ENCODE data around the gene YOD1. TPM values are rescaled to one million over a fixed set of nuclear protein-coding genes. Genes with fewer than 3 reads are reported as not detected.

The YOD1 gene
- total and polyA plus RNA-seq, 2 of the 13 experiments (the other 11 are each of a cell fraction or from before 2014, with no cell fraction given) = 3.4 to 9.1 TPM

- TF ChIP-seq HOMEZ (CRISPR knock-in tag; IDR thresholded peaks at IDR 0.05; ENCODE audit: low read depth) (peak; percentile 54; the same call in 1 of the 2 replicates), MEIS1 (CRISPR knock-in tag; IDR thresholded peaks at IDR 0.05; ENCODE audit: borderline replicate concordance) (peak; percentile 97; the same call in 1 of the 2 replicates), SATB2 (CRISPR knock-in tag; IDR thresholded peaks at IDR 0.05) (no peak), KDM2A (CRISPR knock-in tag; IDR thresholded peaks at IDR 0.05; ENCODE audit: borderline replicate concordance, low read depth) (0 out of 2 replicates have a peak, but pooled peaks have one; percentile 21), ELF1 (CRISPR knock-in tag; IDR thresholded peaks at IDR 0.05) (peak; percentile 56), ZFP36L1 (CRISPR knock-in tag; IDR thresholded peaks at IDR 0.05) (no peak), ATF4 (CRISPR knock-in tag; IDR thresholded peaks at IDR 0.05) (peak in 1 of 2 experiments; percentile 83; a peak in 2 of 4 replicates), JUN (CRISPR knock-in tag; IDR thresholded peaks at IDR 0.05) (no peak), TFE3 (CRISPR knock-in tag; IDR thresholded peaks at IDR 0.05) (peak; percentile 73), AFF4 (CRISPR knock-in tag; IDR thresholded peaks at IDR 0.05) (0 out of 2 replicates have a peak, but pooled peaks have one; percentile 52), RERE (CRISPR knock-in tag; IDR thresholded peaks at IDR 0.05; ENCODE audit: low read depth) (peak; percentile 85), SOX13 (IDR thresholded peaks at IDR 0.05) (peak; percentile 51; the same call in 1 of the 2 replicates), SOX13 (CRISPR knock-in tag; conservative IDR thresholded peaks at IDR 0.05 in 1 of 2, IDR thresholded peaks at IDR 0.05 in 1 of 2) (peak in 1 of 2 experiments; percentile 81; a peak in 2 of 4 replicates)
Measured at GRCh38 chr1:207088701-207089626, 38.0 kb upstream of the YOD1 start, which contains the start of gene C4BPB (continued).
